Measurements from ENCODE around the gene BANP.
"Not testable (repeated sequence)": the region's sequence is repeated elsewhere in the genome, so short reads cannot be mapped to it uniquely, and the experiment has no call there.

BANP gene

GRCh38 chr16:87950765-87951551, at the start of gene BANP:
TSS of gene BANP (plus strand) at chr16:87951434. CDS start at chr16:87975116, 23,682 bp downstream.
- in situ Hi-C loops (cut with HindIII; ENCODE audit: low pct_ligation_motif_present, low sequenced_read_pairs): no loop called here
- TF ChIP-seq CTCF (IDR thresholded peaks at IDR 0.05; ENCODE audit: low read depth, low read length, missing control alignments): peak; percentile 63
- DNase-seq: peak; percentile 98
- Histone ChIP-seq H3K27ac (peak within 1 kb of the TSS; percentile 91), H3K27me3 (replicated peaks) (no peaks in the 10 kb centered on the region), H3K4me3 (ENCODE audit: low read depth, low read length) (peak within 1 kb of the TSS; percentile 79), H3K36me3 (replicated peaks) (no peaks in the 10 kb centered on the region)

GRCh38 chr16:87904963-87905362, 46.3 kb upstream of the BANP start:
- H3K4me3 ChIP-seq (ENCODE audit: low read depth, low read length); in situ Hi-C loops (cut with HindIII; ENCODE audit: low pct_ligation_motif_present, low sequenced_read_pairs); H3K36me3 ChIP-seq (replicated peaks); H3K27me3 ChIP-seq (replicated peaks); H3K27ac ChIP-seq; DNase-seq: not testable (repeated sequence)
- TF ChIP-seq CTCF (IDR thresholded peaks at IDR 0.05; ENCODE audit: low read depth, low read length, missing control alignments): peak; percentile 3

GRCh38 chr16:87905521-87905920, 45.7 kb upstream of the BANP start:
- in situ Hi-C loops (cut with HindIII; ENCODE audit: low pct_ligation_motif_present, low sequenced_read_pairs); H3K27me3 ChIP-seq (replicated peaks); H3K4me3 ChIP-seq (ENCODE audit: low read depth, low read length); H3K27ac ChIP-seq; H3K36me3 ChIP-seq (replicated peaks); DNase-seq: not testable (repeated sequence)

GRCh38 chr16:87908101-87908500, 43.1 kb upstream of the BANP start:
- H3K27me3 ChIP-seq (replicated peaks); DNase-seq; in situ Hi-C loops (cut with HindIII; ENCODE audit: low pct_ligation_motif_present, low sequenced_read_pairs); H3K4me3 ChIP-seq (ENCODE audit: low read depth, low read length); H3K27ac ChIP-seq; H3K36me3 ChIP-seq (replicated peaks): not testable (repeated sequence)

GRCh38 chr16:87909203-87909935, 41.9 kb upstream of the BANP start:
- in situ Hi-C loops (cut with HindIII; ENCODE audit: low pct_ligation_motif_present, low sequenced_read_pairs); H3K27ac ChIP-seq; H3K36me3 ChIP-seq (replicated peaks); H3K4me3 ChIP-seq (ENCODE audit: low read depth, low read length); H3K27me3 ChIP-seq (replicated peaks): not testable (repeated sequence)
- DNase-seq: peak; percentile 61
- TF ChIP-seq CTCF (IDR thresholded peaks at IDR 0.05; ENCODE audit: low read depth, low read length, missing control alignments): peak; percentile 89

- H3K27ac ChIP-seq; H3K27me3 ChIP-seq (replicated peaks); in situ Hi-C loops (cut with HindIII; ENCODE audit: low pct_ligation_motif_present, low sequenced_read_pairs); H3K36me3 ChIP-seq (replicated peaks); H3K4me3 ChIP-seq (ENCODE audit: low read depth, low read length): not testable (repeated sequence)
- peak; percentile 84 for DNase-seq
Measured at GRCh38 chr16:87911106-87911763, 40.0 kb upstream of the BANP start.

GRCh38 chr16:87912691-87913090, 38.5 kb upstream of the BANP start:
- in situ Hi-C loops (cut with HindIII; ENCODE audit: low pct_ligation_motif_present, low sequenced_read_pairs); H3K27me3 ChIP-seq (replicated peaks); H3K36me3 ChIP-seq (replicated peaks); H3K4me3 ChIP-seq (ENCODE audit: low read depth, low read length); DNase-seq; H3K27ac ChIP-seq: not testable (repeated sequence)

- in situ Hi-C loops (cut with HindIII; ENCODE audit: low pct_ligation_motif_present, low sequenced_read_pairs); H3K27ac ChIP-seq; H3K27me3 ChIP-seq (replicated peaks); DNase-seq; H3K4me3 ChIP-seq (ENCODE audit: low read depth, low read length); H3K36me3 ChIP-seq (replicated peaks): not testable (repeated sequence)
Measured at GRCh38 chr16:87914021-87914725, 37.1 kb upstream of the BANP start.
